Measurements from ENCODE around the gene TCP10L. TPM values are rescaled to one million over a fixed set of nuclear protein-coding genes. Genes with fewer than 3 reads are reported as not detected.

TCP10L gene
- total RNA-seq, 3 donors from 2014 or later, result 0.14 to 1.1 (median 0.66) TPM

- ATAC-seq (no peak), DNase-seq (no peak)
- no peak overlapping the region for H3K4me3 Mint-ChIP-seq
- no peaks in the 10 kb centered on the region for H3K9me3 Mint-ChIP-seq
- H3K4me1 Mint-ChIP-seq (ENCODE audit: low read depth), result peaks cover 1% of the 10 kb centered on the region
- H3K27me3 Mint-ChIP-seq (ENCODE audit: low read depth), result no peaks in the 10 kb centered on the region
- peaks cover 22% of the 10 kb centered on the region for H3K36me3 Mint-ChIP-seq (ENCODE audit: insufficient read depth)
Measured at GRCh38 chr21:32599091-32599490, 13.8 kb upstream of the TCP10L start.

GRCh38 chr21:32597205-32597604 lies 11.9 kb upstream of the TCP10L start:
- no peak for DNase-seq
- Mint-ChIP-seq H3K27me3 (ENCODE audit: low read depth) (no peaks in the 10 kb centered on the region), H3K36me3 (ENCODE audit: insufficient read depth) (peaks cover 10% of the 10 kb centered on the region), H3K4me3 (no peak overlapping the region), H3K9me3 (no peaks in the 10 kb centered on the region), H3K4me1 (ENCODE audit: low read depth) (peaks cover 1% of the 10 kb centered on the region)
- ATAC-seq, result no peak

GRCh38 chr21:32595431-32595830 lies 10.1 kb upstream of the TCP10L start:
- no peaks in the 10 kb centered on the region for H3K9me3 Mint-ChIP-seq
- no peak for DNase-seq
- no peak overlapping the region for H3K4me3 Mint-ChIP-seq
- ATAC-seq, result no peak
- peaks cover 5% of the 10 kb centered on the region for H3K36me3 Mint-ChIP-seq (ENCODE audit: insufficient read depth)
- H3K27me3 Mint-ChIP-seq (ENCODE audit: low read depth), result no peaks in the 10 kb centered on the region
- H3K4me1 Mint-ChIP-seq (ENCODE audit: low read depth), result peaks cover 1% of the 10 kb centered on the region

GRCh38 chr21:32593690-32594089 lies 8.4 kb upstream of the TCP10L start:
- DNase-seq (no peak), ATAC-seq (no peak)
- H3K4me3 Mint-ChIP-seq, result no peak overlapping the region
- no peaks in the 10 kb centered on the region for H3K9me3 Mint-ChIP-seq
- H3K4me1 Mint-ChIP-seq (ENCODE audit: low read depth), result peaks cover 1% of the 10 kb centered on the region
- no peaks in the 10 kb centered on the region for H3K36me3 Mint-ChIP-seq (ENCODE audit: insufficient read depth)
- H3K27me3 Mint-ChIP-seq (ENCODE audit: low read depth), result no peaks in the 10 kb centered on the region

- Mint-ChIP-seq H3K27me3 (ENCODE audit: low read depth) (no peaks in the 10 kb centered on the region), H3K36me3 (ENCODE audit: insufficient read depth) (no peaks in the 10 kb centered on the region), H3K4me3 (no peak overlapping the region), H3K4me1 (ENCODE audit: low read depth) (peaks cover 1% of the 10 kb centered on the region), H3K9me3 (no peaks in the 10 kb centered on the region)
- ATAC-seq, result no peak
- DNase-seq, result no peak
Measured at GRCh38 chr21:32592929-32593502, 7.7 kb upstream of the TCP10L start.

- ATAC-seq (no peak), DNase-seq (no peak)
- Mint-ChIP-seq H3K36me3 (ENCODE audit: insufficient read depth) (no peaks in the 10 kb centered on the region), H3K27me3 (ENCODE audit: low read depth) (no peaks in the 10 kb centered on the region), H3K9me3 (no peaks in the 10 kb centered on the region), H3K4me1 (ENCODE audit: low read depth) (no peaks in the 10 kb centered on the region), H3K4me3 (no peak overlapping the region)
Measured at GRCh38 chr21:32590130-32590529, 4.8 kb upstream of the TCP10L start.

- Mint-ChIP-seq H3K9me3 (no peaks in the 10 kb centered on the region), H3K4me1 (ENCODE audit: low read depth) (no peaks in the 10 kb centered on the region), H3K36me3 (ENCODE audit: insufficient read depth) (no peaks in the 10 kb centered on the region), H3K4me3 (no peak overlapping the region), H3K27me3 (ENCODE audit: low read depth) (peaks cover 1% of the 10 kb centered on the region)
- ATAC-seq (no peak), DNase-seq (no peak)
Measured at GRCh38 chr21:32587651-32588050, 2.3 kb upstream of the TCP10L start.

GRCh38 chr21:32587120-32587519 lies 1.8 kb upstream of the TCP10L start:
- no peak overlapping the region for H3K4me3 Mint-ChIP-seq
- DNase-seq (no peak), ATAC-seq (no peak)
- peaks cover 1% of the 10 kb centered on the region for H3K27me3 Mint-ChIP-seq (ENCODE audit: low read depth)
- H3K36me3 Mint-ChIP-seq (ENCODE audit: insufficient read depth), result no peaks in the 10 kb centered on the region
- no peaks in the 10 kb centered on the region for H3K9me3 Mint-ChIP-seq
- H3K4me1 Mint-ChIP-seq (ENCODE audit: low read depth), result no peaks in the 10 kb centered on the region

- no peak for DNase-seq
- no peaks in the 10 kb centered on the region for H3K9me3 Mint-ChIP-seq
- H3K27me3 Mint-ChIP-seq (ENCODE audit: low read depth), result peaks cover 1% of the 10 kb centered on the region
- no peak overlapping the region for H3K4me3 Mint-ChIP-seq
- ATAC-seq, result no peak
- no peaks in the 10 kb centered on the region for H3K36me3 Mint-ChIP-seq (ENCODE audit: insufficient read depth)
- H3K4me1 Mint-ChIP-seq (ENCODE audit: low read depth), result no peaks in the 10 kb centered on the region
Measured at GRCh38 chr21:32585970-32586369, 647 bp upstream of the TCP10L start.

- no peaks in the 10 kb centered on the region for H3K36me3 Mint-ChIP-seq (ENCODE audit: insufficient read depth)
- ATAC-seq (no peak), DNase-seq (no peak)
- no peak overlapping the region for H3K4me3 Mint-ChIP-seq
- H3K27me3 Mint-ChIP-seq (ENCODE audit: low read depth), result peaks cover 1% of the 10 kb centered on the region
- H3K4me1 Mint-ChIP-seq (ENCODE audit: low read depth), result no peaks in the 10 kb centered on the region
- no peaks in the 10 kb centered on the region for H3K9me3 Mint-ChIP-seq
Measured at GRCh38 chr21:32584472-32584871, 851 bp downstream of the TCP10L start.

GRCh38 chr21:32581732-32582131 lies 3.6 kb downstream of the TCP10L start:
- peaks cover 1% of the 10 kb centered on the region for H3K27me3 Mint-ChIP-seq (ENCODE audit: low read depth)
- no peak for ATAC-seq

GRCh38 chr21:32580949-32581348 lies 4.4 kb downstream of the TCP10L start:
- H3K4me1 Mint-ChIP-seq (ENCODE audit: low read depth), result no peaks in the 10 kb centered on the region
- no peak for ATAC-seq
- no peak for DNase-seq
- H3K36me3 Mint-ChIP-seq (ENCODE audit: insufficient read depth), result no peaks in the 10 kb centered on the region
- H3K27me3 Mint-ChIP-seq (ENCODE audit: low read depth), result peaks cover 1% of the 10 kb centered on the region
- no peak overlapping the region for H3K4me3 Mint-ChIP-seq
- no peaks in the 10 kb centered on the region for H3K9me3 Mint-ChIP-seq

More at GRCh38 chr21:32581732-32582131, 3.6 kb downstream of the TCP10L start:
- Mint-ChIP-seq H3K4me3 (no peak overlapping the region), H3K9me3 (no peaks in the 10 kb centered on the region), H3K36me3 (ENCODE audit: insufficient read depth) (no peaks in the 10 kb centered on the region), H3K4me1 (ENCODE audit: low read depth) (no peaks in the 10 kb centered on the region)
- no peak for DNase-seq

GRCh38 chr21:32578107-32578691 lies 7.1 kb downstream of the TCP10L start:
- H3K4me3 Mint-ChIP-seq, result no peak overlapping the region
- H3K36me3 Mint-ChIP-seq (ENCODE audit: insufficient read depth), result no peaks in the 10 kb centered on the region
- ATAC-seq (peak; percentile 52 to 66), DNase-seq (no peak)
- peaks cover 1% of the 10 kb centered on the region for H3K27me3 Mint-ChIP-seq (ENCODE audit: low read depth)
- H3K4me1 Mint-ChIP-seq (ENCODE audit: low read depth), result no peaks in the 10 kb centered on the region
- no peaks in the 10 kb centered on the region for H3K9me3 Mint-ChIP-seq

GRCh38 chr21:32576011-32576410 lies 9.3 kb downstream of the TCP10L start:
- DNase-seq (no peak), ATAC-seq (no peak)
- Mint-ChIP-seq H3K9me3 (no peaks in the 10 kb centered on the region), H3K4me1 (ENCODE audit: low read depth) (no peaks in the 10 kb centered on the region), H3K36me3 (ENCODE audit: insufficient read depth) (no peaks in the 10 kb centered on the region), H3K27me3 (ENCODE audit: low read depth) (peaks cover 1% of the 10 kb centered on the region), H3K4me3 (no peak overlapping the region)

Measured in activated T-cell treated with anti-CD3 and anti-CD28 coated beads, Interleukin-2, amount 50 U/mL, for 4 hours (primary cell).